ENCODE results near the gene B4GALNT1. TPM values are rescaled to one million over a fixed set of nuclear protein-coding genes. Genes with fewer than 3 reads are reported as not detected.
A peak's percentile ranks its signal among the peaks of the same experiment; 100 is the strongest.
"Not testable (repeated sequence)": the region's sequence is repeated elsewhere in the genome, so short reads cannot be mapped to it uniquely, and the experiment has no call there.

The B4GALNT1 gene
- total RNA-seq, 2 experiments from 2014 or later = 1.2 to 3.1 TPM

DNA sequence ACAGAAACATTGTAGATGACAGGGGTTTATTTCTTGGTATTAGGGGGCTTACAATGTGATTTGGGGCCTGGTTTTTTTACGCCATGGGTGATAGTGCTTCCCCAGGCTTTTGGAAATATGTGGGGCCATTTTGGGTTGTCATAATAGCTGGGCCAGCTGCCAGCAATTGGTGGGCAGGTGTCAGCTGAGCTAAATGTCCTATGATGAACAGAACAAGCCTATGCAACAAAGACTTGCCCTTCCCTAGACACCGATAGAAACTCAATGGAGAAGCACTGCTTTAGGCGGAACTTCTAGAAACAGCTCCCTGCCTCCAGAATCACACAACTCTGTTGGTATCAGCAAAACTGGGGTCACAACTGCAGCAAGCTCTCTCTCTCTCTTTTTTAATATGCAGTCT lies 5.1 kb upstream of the B4GALNT1 start:
- Histone ChIP-seq H3K9me3 (ENCODE audit: low read length) (no peaks in the 10 kb centered on the region), H3K4me1 (ENCODE audit: insufficient read depth, low read length, poor library complexity, severe bottlenecking) (no peaks in the 10 kb centered on the region), H3K79me2 (ENCODE audit: insufficient read depth, low read depth, low read length) (no peaks in the 10 kb centered on the region), H3K4me3 (ENCODE audit: low read depth, low read length, poor library complexity, severe bottlenecking) (no peak overlapping the region), H2AFZ (ENCODE audit: low read length) (no peak overlapping the region), H3K9me2 (ENCODE audit: insufficient read depth, low read length) (no peaks in the 10 kb centered on the region), H3K36me3 (ENCODE audit: insufficient read depth, low read length) (no peaks in the 10 kb centered on the region), H4K20me1 (ENCODE audit: insufficient read depth, low read length) (no peaks in the 10 kb centered on the region), H3K27ac (ENCODE audit: low read depth, low read length, poor library complexity, severe bottlenecking) (no peak overlapping the region), H3K4me2 (ENCODE audit: low read length) (no peak overlapping the region)
- CTCF ChIA-PET (ENCODE audit: unreplicated experiment) = no interaction called here
- no TSS peak for BruUV-seq (replicated peaks)
- POLR2A ChIA-PET = interaction anchor here (0.6 kb wide), 1 partner anchor 128 kb away, joined by 3 read pairs; no protein-coding TSS in a partner anchor
- TF ChIP-seq EZH2phosphoT487 (IDR thresholded peaks at IDR 0.05; ENCODE audit: borderline replicate concordance, low read depth, low read length) = no peak
- TF ChIP-seq, protein P1, sequence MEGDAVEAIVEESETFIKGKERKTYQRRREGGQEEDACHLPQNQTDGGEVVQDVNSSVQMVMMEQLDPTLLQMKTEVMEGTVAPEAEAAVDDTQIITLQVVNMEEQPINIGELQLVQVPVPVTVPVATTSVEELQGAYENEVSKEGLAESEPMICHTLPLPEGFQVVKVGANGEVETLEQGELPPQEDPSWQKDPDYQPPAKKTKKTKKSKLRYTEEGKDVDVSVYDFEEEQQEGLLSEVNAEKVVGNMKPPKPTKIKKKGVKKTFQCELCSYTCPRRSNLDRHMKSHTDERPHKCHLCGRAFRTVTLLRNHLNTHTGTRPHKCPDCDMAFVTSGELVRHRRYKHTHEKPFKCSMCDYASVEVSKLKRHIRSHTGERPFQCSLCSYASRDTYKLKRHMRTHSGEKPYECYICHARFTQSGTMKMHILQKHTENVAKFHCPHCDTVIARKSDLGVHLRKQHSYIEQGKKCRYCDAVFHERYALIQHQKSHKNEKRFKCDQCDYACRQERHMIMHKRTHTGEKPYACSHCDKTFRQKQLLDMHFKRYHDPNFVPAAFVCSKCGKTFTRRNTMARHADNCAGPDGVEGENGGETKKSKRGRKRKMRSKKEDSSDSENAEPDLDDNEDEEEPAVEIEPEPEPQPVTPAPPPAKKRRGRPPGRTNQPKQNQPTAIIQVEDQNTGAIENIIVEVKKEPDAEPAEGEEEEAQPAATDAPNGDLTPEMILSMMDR (conservative IDR thresholded peaks at IDR 0.05; ENCODE audit: low read length) = no peak
- DNase-seq (ENCODE audit: low spot score) = no peak
- intact Hi-C loops (cut with micrococcal nuclease; ENCODE audit: unreplicated experiment) = no loop called here

DNA sequence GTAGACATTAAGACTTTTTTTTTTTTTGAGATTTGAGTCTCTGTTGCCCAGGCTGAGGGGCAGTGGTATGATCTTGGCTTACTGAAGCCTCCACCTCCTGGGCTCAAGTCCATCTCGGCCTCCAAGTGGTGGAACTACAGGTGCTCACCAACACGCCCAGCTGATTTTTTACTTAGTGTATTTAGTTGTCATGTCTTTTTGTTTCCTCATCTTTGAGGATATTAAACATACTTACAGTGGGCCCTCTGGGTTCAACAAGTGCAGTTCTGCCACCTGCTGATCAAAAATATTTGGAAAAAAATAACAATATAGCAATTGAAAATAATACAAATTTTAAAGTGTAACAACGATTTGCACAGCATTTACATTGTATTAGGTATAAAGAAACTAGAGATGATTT lies 4.4 kb upstream of the B4GALNT1 start:
- TF ChIP-seq, protein P1 (conservative IDR thresholded peaks at IDR 0.05; ENCODE audit: low read length) = peak; percentile 56; the same call in 1 of the 2 replicates
- no peak for TF ChIP-seq EZH2phosphoT487 (IDR thresholded peaks at IDR 0.05; ENCODE audit: borderline replicate concordance, low read depth, low read length)
- intact Hi-C loops (cut with micrococcal nuclease; ENCODE audit: unreplicated experiment) = no loop called here
- CTCF ChIA-PET (ENCODE audit: unreplicated experiment) = no interaction called here
- Histone ChIP-seq H2AFZ (ENCODE audit: low read length) (no peak overlapping the region), H3K27ac (ENCODE audit: low read depth, low read length, poor library complexity, severe bottlenecking) (no peak overlapping the region), H3K4me2 (ENCODE audit: low read length) (no peak overlapping the region), H3K4me3 (ENCODE audit: low read depth, low read length, poor library complexity, severe bottlenecking) (no peak overlapping the region), H4K20me1 (ENCODE audit: insufficient read depth, low read length) (no peaks in the 10 kb centered on the region), H3K4me1 (ENCODE audit: insufficient read depth, low read length, poor library complexity, severe bottlenecking) (no peaks in the 10 kb centered on the region), H3K79me2 (ENCODE audit: insufficient read depth, low read depth, low read length) (no peaks in the 10 kb centered on the region), H3K36me3 (ENCODE audit: insufficient read depth, low read length) (no peaks in the 10 kb centered on the region), H3K9me2 (ENCODE audit: insufficient read depth, low read length) (no peaks in the 10 kb centered on the region), H3K9me3 (ENCODE audit: low read length) (no peaks in the 10 kb centered on the region)
- DNase-seq (ENCODE audit: low spot score) = peak; percentile 20
- no TSS peak for BruUV-seq (replicated peaks)
- POLR2A ChIA-PET = no interaction called here

DNA sequence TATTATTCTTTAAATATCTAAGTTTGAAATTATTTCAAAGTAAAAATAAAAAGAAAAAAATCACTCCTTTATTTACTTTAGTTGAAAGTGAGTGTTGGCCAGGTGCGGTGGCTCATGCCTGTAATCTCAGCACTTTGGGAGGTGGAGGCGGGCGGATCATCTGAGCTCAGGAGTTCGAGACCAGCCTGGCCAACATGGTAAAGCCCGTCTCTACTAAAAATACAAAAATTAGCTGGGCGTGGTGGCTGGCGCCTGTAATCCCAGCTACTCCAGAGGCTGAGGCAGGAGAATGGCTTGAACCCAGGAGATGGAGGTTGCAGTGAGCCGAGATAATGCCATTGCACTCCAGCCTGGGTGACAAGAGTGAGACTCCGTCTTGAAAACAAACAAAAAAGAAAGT lies 3.7 kb upstream of the B4GALNT1 start:
- CTCF ChIA-PET (ENCODE audit: unreplicated experiment); BruUV-seq (replicated peaks); H3K9me2 ChIP-seq (ENCODE audit: insufficient read depth, low read length); H2AFZ ChIP-seq (ENCODE audit: low read length); H4K20me1 ChIP-seq (ENCODE audit: insufficient read depth, low read length); H3K79me2 ChIP-seq (ENCODE audit: insufficient read depth, low read depth, low read length); H3K27ac ChIP-seq (ENCODE audit: low read depth, low read length, poor library complexity, severe bottlenecking); DNase-seq (ENCODE audit: low spot score); H3K36me3 ChIP-seq (ENCODE audit: insufficient read depth, low read length); H3K4me2 ChIP-seq (ENCODE audit: low read length); H3K9me3 ChIP-seq (ENCODE audit: low read length); H3K4me1 ChIP-seq (ENCODE audit: insufficient read depth, low read length, poor library complexity, severe bottlenecking); intact Hi-C loops (cut with micrococcal nuclease; ENCODE audit: unreplicated experiment); H3K4me3 ChIP-seq (ENCODE audit: low read depth, low read length, poor library complexity, severe bottlenecking): not testable (repeated sequence)
- POLR2A ChIA-PET = interaction anchor here (0.9 to 1.2 kb wide), 2 partner anchors 24 to 239 kb away, joined by 3 to 6 read pairs; no protein-coding TSS in a partner anchor
